Activated B cell treated with CpG ODN at 0.5 μM for 24 hours (primary cell): ENCODE measurements around the gene NDRG3. TPM values are rescaled to one million over a fixed set of nuclear protein-coding genes. Genes with fewer than 3 reads are reported as not detected.

Source experiments
- ATAC-seq: fragments of 200-7000 bp; cut with Tn5 transposase; one replicate; pipeline ENCODE4 v1.10.0; 2021; ENCODE audit warnings: low read depth, mild to moderate bottlenecking, moderate library complexity
- CTCF ChIA-PET: fragments of 350-600 bp; sonication (Branson Sonifier 250); formaldehyde crosslinking; loops from one replicate; lab custom pipeline; 2021; ENCODE audit warnings: antibody characterized with exemption; lab: Charles Lee
- POLR2A ChIA-PET: fragments of 350-600 bp; sonication (Branson Sonifier 250); formaldehyde crosslinking; loops from one replicate; lab custom pipeline; 2021; ENCODE audit warnings: antibody characterized with exemption; lab: Charles Lee
- DNase-seq: peaks from one replicate; pipeline ENCODE4 v3.0.0; 2022
- H3K27ac Mint-ChIP-seq: one replicate; pipeline ENCODE4 v1.8.0; 2020; ENCODE audit warnings: mixed read lengths
- H3K27me3 Mint-ChIP-seq: one replicate; pipeline ENCODE4 v1.8.0; 2021; ENCODE audit warnings: mixed read lengths
- H3K36me3 Mint-ChIP-seq: one replicate; pipeline ENCODE4 v1.8.0; 2021; ENCODE audit warnings: low read depth, mixed read lengths
- H3K4me1 Mint-ChIP-seq: one replicate; pipeline ENCODE4 v1.8.0; 2021; ENCODE audit warnings: mixed read lengths
- H3K4me3 Mint-ChIP-seq: one replicate; pipeline ENCODE4 v1.8.0; 2020; ENCODE audit warnings: mild to moderate bottlenecking, mixed read lengths
- H3K9me3 Mint-ChIP-seq: one replicate; pipeline ENCODE4 v1.8.0; 2020; ENCODE audit warnings: mixed read lengths
- CTCF ChIP-seq: fragments of 200-600 bp; IDR thresholded peaks from one replicate; pipeline ENCODE4 v1.8.0; 2022; ENCODE audit warnings: antibody characterized with exemption, mild to moderate bottlenecking
- intact Hi-C: fragments of 100-400 bp; cut with micrococcal nuclease; formaldehyde crosslinking; loops from one replicate; pipeline ENCODE4 v1.15.1; 2024
- total RNA-seq: library from RNA; stranded (reverse); gene quantifications from 2 replicates; pipeline ENCODE4 v1.2.3, GENCODE V29; 2022

Gene NDRG3
- total RNA-seq, 1 donor from 2014 or later: 21.4 TPM

- ChIA-PET CTCF (interaction anchor here (1.1 kb wide), 1 partner anchor 154 kb away, joined by 3 read pairs; no protein-coding TSS in a partner anchor), POLR2A (no interaction called here)
- ATAC-seq: no peak
These were observed 90.9 kb downstream of the NDRG3 start for GRCh38 chr20:36655004-36655403.

DNA sequence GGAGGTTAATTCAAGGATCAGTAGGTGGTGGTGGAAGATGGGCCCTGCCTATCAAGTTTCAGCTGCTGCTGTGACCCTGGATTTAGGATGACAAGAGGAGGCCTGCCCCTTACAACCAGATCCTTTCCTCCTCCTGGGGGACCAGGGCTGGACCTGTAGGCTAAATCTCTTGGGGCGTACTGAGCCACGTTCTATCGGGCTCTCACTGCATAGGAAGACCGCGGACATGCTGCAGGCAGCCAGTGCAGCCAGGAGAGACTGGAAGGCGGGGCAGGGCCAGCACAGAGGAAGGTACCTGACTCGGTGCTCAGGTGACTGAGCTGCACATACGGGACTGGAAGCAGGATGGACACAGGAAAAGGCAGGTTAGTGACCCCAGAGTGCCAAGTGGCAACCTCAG lies 91.4 kb downstream of the NDRG3 start:
- Mint-ChIP-seq H3K4me3 (no peak overlapping the region), H3K9me3 (no peaks in the 10 kb centered on the region), H3K4me1 (no peaks in the 10 kb centered on the region), H3K36me3 (peaks cover 45% of the 10 kb centered on the region), H3K27me3 (no peaks in the 10 kb centered on the region), H3K27ac (no peak overlapping the region)
- ATAC-seq: no peak
- intact Hi-C loops: no loop called here
- CTCF ChIA-PET: no interaction called here
- no peak for DNase-seq
- POLR2A ChIA-PET: no interaction called here
- no peak for TF ChIP-seq CTCF

More at GRCh38 chr20:36655004-36655403, 90.9 kb downstream of the NDRG3 start:
- no peak for DNase-seq
- H3K4me3 Mint-ChIP-seq: no peak overlapping the region
- no peak for TF ChIP-seq CTCF
- H3K36me3 Mint-ChIP-seq: peaks cover 45% of the 10 kb centered on the region
- H3K27ac Mint-ChIP-seq: no peak overlapping the region
- H3K27me3 Mint-ChIP-seq: no peaks in the 10 kb centered on the region
- H3K9me3 Mint-ChIP-seq: no peaks in the 10 kb centered on the region
- intact Hi-C loops: no loop called here
- H3K4me1 Mint-ChIP-seq: no peaks in the 10 kb centered on the region

GRCh38 chr20:36653456-36653855 lies 92.4 kb downstream of the NDRG3 start:
- DNase-seq (no peak), ATAC-seq (no peak)
- H3K36me3 Mint-ChIP-seq: peaks cover 42% of the 10 kb centered on the region
- no peaks in the 10 kb centered on the region for H3K4me1 Mint-ChIP-seq
- TF ChIP-seq CTCF: no peak
- intact Hi-C loops: no loop called here
- H3K27ac Mint-ChIP-seq: no peak overlapping the region
- H3K4me3 Mint-ChIP-seq: no peak overlapping the region
- CTCF ChIA-PET: no interaction called here
- no peaks in the 10 kb centered on the region for H3K27me3 Mint-ChIP-seq
- no peaks in the 10 kb centered on the region for H3K9me3 Mint-ChIP-seq
- POLR2A ChIA-PET: interaction anchor here (0.6 kb wide), 1 partner anchor 230 kb away, joined by 5 read pairs; no protein-coding TSS in a partner anchor

DNA sequence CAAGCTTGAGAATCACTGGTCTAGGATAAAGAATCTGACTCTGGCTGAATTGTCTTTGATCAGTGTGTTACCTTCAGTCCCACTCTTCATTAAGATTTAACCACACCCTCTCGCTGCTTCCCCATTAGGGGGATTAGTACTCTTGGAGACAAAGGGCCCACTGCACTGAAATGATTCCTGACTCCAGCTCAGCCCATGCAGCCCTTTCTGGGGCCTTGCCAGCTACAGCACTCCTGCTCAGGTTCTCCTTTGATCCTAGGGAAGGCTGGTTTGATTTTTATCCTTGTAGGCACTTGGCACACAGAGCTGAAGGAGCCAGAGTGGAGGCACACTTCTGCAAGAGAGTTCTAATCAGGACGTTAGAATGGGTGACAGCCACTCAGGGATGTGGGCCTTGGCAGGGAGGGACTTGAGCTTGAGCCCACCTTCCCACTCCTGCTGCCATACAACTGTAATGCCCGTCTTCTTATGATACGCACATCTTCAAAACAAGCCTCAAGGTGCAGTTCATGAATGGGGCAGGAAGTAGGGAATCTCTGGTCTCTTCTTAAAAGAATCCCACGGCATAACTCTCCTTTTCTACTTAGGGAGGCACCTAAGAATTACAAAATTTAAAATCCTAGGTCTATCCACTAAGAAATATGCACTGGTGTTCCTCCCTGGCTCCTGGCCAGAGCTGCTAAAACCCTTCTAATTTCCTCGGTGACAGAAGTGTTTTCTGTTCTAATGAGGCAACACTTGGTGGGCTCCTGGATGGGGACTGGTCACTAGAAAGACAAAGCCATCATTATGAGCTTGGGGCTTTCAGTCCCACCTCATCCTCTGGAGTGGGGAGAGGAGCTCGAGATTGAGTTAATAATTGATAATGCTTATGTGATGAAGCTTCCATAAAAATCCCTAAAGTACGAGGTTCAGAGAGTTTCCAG lies 98.4 kb downstream of the NDRG3 start:
- Mint-ChIP-seq H3K4me3 (no peak overlapping the region), H3K27ac (peak overlapping the region; percentile 35), H3K9me3 (no peaks in the 10 kb centered on the region), H3K4me1 (peaks cover 24% of the 10 kb centered on the region), H3K27me3 (no peaks in the 10 kb centered on the region), H3K36me3 (peaks cover 8% of the 10 kb centered on the region)
- ChIA-PET CTCF (interaction anchor here (0.5 to 1.5 kb wide), 3 partner anchors 41 to 283 kb away, joined by 3 to 4 read pairs (median 4); partner anchors contain the start of gene RAB5IF), POLR2A (interaction anchor here (0.7 kb wide), 1 partner anchor 40 kb away, joined by 7 read pairs; no protein-coding TSS in a partner anchor)
- ATAC-seq: no peak
- TF ChIP-seq CTCF: no peak
- no peak for DNase-seq
- intact Hi-C loops: no loop called here

- Mint-ChIP-seq H3K4me3 (no peak overlapping the region), H3K27me3 (no peaks in the 10 kb centered on the region), H3K9me3 (no peaks in the 10 kb centered on the region), H3K27ac (peak overlapping the region; percentile 35), H3K4me1 (peaks cover 24% of the 10 kb centered on the region), H3K36me3 (peaks cover 6% of the 10 kb centered on the region)
- ChIA-PET POLR2A (interaction anchor here (0.7 to 1.3 kb wide), 2 partner anchors 39 to 41 kb away, joined by 7 to 8 read pairs; partner anchors contain the start of gene RAB5IF), CTCF (interaction anchor here (1.2 to 1.5 kb wide), 2 partner anchors 41 to 162 kb away, joined by 4 read pairs; partner anchors contain the start of gene RAB5IF)
- no peak for DNase-seq
- ATAC-seq: no peak
- TF ChIP-seq CTCF: no peak
- intact Hi-C loops: no loop called here
These were observed 99.2 kb downstream of the NDRG3 start for GRCh38 chr20:36646678-36647077.
